COLO668 (cell line): ENCODE measurements around the gene FRMPD4.

Experiments used
- DNase-seq: peaks from one replicate; lab custom pipeline; 2025; ENCODE audit not compliant: unreplicated experiment; lab: John Stamatoyannopoulos, UW

The FRMPD4 gene

DNA sequence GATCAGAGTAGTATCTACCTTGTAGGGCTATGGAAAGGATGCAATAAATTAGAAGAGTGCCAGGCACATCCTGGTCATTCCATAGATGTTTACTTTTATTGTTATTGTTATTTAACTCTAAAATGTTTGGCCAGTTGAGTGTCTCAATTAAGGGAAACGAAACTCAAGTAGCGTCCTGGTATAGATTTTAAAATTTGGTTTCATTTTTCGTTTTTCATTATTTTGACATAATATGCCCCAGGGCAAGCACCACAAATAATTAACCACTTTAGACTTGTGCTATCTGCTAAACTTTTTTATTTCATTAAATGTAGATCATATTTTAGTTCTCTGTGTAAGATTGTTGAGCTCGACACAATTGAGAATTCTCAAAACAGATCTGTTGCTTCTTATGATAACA, 473.2 kb downstream of the FRMPD4 start:
- DNase-seq: no peak

DNA sequence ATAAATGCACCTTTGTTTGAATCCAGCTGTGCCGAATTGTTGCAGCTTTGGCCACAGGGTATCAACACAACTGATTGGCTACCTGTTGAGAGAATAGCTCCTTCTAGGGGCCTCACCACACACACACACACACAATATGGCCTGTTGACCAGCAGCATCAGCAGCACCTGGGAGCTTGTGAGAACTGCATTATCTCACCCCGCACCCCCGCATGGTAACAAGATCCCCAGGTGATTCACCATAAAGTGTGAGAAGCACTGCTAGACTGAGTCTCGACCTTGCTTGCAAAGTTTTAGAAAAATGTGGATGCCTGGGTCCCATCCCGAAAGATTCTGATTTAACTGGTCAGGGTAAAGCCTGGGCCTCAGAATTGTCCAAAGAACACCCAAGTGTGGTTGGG, 476.0 kb downstream of the FRMPD4 start:
- peak; percentile 39 for DNase-seq

DNA sequence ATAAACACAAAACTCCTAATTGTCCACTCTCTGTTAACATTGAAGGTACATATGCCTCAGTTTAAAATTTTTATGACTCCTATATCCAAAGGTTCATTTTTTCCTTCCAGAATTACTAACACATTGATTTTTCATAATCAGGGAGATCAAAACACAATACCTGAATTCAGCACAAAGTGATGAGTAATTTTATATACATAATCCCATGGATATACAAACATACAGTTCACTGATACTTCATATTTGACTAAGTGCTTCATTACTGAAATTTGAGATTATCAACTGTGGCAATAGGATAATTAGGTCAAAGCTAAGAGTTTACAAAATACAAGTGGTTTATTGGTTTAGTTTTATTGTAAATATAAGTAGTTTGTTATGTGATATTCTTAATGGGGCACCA, 476.8 kb downstream of the FRMPD4 start:
- DNase-seq: no peak

DNA sequence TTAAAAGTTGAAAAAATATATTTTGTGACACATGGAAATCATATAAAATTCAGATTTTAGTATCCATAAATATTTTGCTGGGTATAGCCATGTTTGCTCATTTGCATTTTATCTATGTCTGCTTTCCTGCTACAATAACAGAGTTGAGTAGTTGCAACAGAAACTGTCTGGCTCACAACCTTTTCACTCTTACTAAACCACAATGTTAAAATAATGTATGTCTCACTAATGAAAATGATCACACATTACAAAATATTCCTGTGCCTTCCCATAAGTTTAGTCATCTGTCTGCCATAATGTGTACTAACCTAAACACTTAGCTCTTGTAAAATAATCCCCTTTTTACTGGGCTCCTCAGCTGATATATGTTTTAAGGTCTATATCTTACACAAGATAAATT, 479.0 kb downstream of the FRMPD4 start:
- no peak for DNase-seq

DNA sequence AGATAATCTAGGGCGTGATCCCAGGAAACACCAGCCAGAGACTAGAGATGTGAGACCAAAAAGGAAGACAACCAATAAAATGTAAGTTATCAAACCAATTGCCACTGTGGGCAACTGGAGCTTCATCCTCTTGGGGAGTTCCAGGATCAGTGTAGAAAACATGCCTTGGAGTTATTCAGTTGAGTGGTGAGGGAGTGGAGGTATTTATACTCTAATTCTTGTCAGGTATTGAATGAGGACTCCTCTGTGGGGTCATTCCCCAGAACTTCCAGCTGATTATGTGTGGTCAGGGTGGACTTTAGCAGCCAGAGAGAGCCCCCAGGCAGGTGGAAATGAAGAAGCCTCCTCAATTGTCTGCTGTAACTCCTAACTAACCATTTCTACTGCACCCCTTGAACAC, 509.0 kb downstream of the FRMPD4 start:
- DNase-seq: no peak

DNA sequence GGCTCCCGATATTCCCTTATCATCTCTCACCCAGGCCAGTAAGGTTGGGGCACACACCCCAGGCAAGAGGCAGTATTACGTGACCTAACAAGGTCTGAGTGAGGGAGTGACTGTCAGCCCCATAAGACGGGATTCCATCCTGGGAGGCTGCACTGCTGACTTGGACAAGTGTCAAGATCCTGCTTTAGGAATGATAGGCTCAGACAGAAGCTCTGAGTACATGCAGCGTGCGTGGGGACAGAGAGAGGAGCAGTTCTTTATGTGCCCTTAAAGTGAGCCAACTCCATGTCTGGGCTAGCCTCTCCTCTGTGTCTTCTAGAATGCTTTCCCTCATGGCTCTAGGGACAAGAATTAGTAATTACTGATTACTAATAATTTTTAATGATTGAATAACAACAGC, 510.7 kb downstream of the FRMPD4 start:
- no peak for DNase-seq

DNA sequence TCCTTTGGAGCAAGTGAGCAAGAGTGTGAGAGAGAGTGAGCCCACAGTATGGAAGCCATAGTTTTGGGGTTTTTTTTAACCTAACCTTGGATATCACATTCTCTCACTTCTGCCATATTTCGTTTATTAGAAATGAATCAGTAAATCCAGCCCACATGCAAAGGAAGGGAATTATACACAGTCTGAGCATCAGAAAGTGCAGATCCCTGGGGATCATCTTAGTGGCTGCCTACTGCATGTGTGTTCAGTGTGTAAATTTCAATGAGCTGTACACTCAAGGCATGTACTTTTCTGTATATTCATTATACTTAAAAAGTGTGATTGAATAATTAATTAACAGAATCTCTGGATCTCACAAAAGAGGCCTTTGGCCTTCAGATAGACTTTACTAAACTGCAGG, 519.2 kb downstream of the FRMPD4 start:
- no peak for DNase-seq

DNA sequence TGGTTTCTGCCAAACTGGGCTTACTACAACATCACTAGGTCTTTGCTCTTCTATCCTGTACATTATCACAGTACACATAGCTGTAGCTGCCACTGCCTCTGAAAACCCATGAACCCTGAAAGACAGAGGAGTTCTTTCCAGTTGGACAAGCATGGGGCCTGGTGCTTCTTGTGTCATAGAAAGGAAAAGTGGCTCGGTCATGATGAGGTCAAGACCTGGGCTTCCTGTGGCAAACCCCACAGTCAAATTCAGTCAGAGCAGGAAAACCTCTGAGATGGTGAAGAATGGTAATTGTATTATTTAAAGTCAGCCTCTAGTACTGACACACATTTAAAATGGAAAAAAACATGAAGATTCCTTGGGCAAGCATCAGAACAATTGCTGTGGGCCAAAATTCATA, 519.6 kb downstream of the FRMPD4 start:
- DNase-seq: no peak

DNA sequence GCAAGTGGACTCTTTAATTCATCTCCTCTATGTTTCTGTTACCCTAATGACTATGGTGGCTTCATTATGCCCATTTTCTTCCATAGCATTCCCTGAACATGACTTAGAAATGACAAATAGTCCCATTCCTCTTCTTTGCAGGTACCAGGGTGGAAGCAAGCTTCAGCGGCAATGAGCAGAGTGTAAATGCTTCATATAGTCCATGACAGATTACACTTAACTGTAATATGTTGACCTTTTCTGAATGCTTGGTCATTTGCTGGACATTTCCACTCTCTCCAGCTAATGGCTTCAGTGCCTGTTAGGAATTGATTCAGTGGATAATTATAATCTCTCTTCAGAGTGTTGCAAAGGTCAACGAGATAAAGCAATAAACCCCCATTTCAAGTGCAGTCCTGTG, 523.2 kb downstream of the FRMPD4 start:
- no peak for DNase-seq

DNA sequence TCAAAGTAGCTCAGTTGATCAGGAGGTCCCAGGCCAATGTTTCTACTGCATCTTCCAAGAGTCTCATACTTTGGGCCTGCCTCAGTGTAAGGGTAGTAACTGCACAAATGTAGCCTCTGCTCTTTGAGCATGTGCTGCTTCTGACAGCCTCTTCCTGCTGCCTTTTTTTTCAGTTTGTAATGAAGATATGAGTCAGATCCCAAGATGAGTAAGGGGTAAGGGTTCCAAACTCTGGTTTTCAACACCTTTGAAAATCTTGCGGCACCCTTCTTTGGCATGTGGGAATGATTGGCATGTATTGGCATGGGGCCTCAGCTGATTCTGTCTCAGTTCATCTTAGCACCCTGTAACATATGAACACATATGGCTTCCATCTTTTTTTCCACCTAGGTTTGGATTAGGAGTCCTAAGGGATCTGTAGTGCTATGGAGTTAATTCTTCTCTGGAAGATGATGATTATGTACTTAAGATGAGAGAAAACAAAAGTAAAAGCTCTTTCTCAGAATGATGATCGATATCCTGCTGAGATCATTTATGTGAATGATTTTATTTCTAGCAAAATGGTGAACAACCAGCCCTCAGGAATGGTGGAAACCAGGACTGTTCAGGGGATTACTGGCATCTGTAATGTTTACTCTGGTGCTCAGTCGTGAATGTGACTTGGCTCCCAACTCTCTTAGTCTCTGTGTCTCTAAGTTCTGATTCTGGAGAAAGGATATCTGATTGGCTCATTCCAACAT, 534.3 kb downstream of the FRMPD4 start:
- no peak for DNase-seq

DNA sequence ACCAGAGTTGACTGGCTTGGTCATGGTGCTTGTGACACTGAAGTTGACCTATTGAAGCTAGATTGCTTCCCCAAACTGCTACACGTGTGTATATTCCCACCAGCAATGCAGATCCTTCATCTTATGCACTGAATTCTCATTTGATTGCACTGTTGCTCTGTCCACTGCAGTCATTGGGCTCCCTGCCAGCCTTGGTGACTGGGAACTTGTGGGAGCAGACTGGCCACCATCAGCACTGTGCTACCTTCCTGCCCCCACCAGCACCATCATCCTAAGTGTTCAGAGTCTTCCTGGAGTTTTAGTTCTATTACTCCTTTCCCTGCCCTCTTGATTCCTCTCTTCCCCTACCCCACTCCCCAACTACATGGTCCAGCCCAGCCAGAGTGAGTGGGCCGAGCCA, 535.2 kb downstream of the FRMPD4 start:
- no peak for DNase-seq

DNA sequence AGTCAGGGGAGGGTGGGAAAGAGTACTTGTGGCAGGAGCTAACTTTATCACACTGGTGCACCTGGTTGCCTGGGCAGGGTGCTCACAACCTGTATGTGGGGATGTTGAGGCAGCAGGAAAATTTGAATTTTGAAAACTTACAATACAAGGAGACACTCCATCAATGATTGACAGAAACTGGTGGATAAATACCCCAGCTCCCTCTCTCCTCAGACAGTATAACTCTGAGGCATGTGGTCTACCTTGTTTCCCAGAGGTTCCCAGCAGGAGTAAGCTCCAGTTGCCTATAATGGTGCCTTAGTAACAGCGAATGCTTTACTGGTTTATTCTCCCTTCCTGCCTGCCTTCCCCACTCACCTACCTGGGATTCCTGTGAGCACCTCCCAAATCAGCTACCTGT, 541.2 kb downstream of the FRMPD4 start:
- no peak for DNase-seq

DNA sequence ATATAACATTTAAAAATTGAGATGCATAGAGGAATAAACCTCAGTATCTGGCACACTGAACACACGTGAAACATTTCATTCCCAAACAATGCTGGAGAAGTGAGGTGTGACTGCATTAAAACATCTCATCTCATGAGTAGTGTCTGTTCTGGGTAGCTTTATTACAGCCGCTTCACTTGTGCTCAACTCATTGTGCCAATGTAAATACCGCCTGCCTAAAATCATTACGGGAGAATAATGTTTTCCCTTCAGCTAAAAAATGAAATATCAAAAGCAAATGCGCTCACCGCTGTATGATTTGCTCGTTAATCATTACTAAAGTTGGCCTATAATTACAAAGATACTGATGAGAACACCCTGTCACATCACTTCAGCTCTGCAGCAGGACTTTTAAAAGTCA, 542.8 kb downstream of the FRMPD4 start:
- DNase-seq: peak; percentile 2

DNA sequence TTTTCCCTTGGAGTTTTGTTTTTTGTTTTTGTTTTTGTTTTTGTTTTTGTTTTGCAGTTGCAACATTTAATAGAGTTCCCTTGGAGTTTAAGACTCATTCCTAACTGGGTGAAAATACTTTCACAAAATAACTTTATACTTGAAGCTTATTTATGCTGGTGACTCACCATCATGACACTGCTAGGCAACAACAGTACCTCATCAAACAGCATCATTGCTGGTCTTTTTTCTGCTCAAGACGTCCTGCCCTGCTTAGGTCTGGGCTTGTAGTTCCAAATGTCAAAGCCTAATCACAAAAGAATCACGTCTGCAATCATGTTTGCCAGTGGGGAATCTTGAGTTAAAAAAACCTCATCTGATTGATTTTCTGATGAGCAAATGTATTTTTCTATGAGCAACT, 547.3 kb downstream of the FRMPD4 start:
- DNase-seq: no peak

DNA sequence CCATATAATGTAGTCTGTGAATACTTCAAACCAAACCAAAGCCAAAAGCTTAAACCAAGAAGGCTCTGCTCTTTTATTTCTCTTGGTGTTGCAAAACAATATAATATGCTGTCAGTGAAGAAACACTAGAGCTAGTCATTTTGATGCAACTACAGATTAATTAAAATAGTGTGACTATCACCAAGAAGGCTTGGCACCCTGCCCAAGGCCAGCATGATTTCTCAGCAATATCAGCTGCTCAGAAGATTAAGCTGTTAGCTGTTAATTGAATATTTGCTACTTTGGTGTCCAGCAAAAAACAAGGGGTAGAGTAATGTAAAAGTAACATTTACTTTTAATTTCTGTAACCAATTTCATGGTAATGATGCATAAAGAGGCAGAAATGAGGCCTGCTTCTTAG, 548.1 kb downstream of the FRMPD4 start:
- DNase-seq: no peak

DNA sequence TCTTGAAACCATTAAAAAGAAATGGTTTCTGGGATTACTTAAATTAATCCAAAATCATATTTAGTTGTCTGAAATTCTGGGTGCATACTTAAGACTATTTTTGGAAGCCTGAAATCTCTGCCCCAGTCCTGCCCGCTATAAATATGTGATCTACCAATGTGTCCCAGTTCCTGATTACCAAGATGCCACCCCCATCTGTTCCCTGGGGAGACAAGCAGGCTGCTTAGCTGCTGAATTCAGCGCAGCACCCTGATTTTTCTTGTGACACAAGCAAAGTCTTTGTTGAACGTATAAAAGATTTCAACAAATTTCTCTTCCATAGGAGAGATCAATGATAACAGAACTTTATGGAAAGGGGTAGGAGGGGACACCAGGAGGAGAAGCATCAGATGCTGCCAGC, 552.4 kb downstream of the FRMPD4 start:
- no peak for DNase-seq

DNA sequence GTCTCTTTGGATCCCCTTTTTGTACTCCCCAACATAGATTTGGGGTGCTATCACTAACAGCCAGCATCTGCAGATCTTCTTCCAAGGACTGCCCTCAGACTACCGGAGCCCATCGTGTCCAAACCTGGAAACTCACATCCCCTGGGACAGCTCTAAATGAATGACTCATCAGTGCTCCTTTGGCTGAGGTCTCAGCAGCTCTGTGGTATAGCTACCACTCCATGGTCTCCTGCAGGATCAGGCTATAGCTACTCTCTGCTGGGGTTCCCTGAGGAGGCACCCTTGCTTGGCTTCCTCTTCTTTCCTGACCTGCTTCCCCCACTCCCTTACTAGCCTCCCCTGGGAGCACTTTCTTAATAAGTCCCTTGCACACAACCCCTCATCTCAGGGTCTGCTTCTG, 555.5 kb downstream of the FRMPD4 start:
- DNase-seq: no peak

DNA sequence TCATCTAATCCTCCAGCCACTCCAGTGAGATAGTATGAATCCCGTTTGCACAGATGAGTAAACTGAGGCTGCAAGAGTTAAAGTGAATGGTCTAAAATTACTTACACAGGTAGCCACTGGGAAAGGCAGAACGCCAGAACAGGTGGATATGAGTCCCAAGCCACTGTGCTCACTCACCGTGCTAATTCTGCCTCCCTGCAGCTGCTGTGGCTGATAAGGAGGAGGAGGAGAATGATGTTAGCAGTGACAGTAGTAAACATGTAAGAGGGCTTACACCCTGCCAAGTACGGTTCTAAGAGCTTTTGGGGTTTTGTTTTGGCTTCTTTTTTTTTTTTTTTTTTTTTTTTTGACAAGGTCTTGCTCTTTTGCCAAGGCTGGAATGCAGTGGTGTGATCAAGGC, 562.5 kb downstream of the FRMPD4 start:
- DNase-seq: peak; percentile 9

DNA sequence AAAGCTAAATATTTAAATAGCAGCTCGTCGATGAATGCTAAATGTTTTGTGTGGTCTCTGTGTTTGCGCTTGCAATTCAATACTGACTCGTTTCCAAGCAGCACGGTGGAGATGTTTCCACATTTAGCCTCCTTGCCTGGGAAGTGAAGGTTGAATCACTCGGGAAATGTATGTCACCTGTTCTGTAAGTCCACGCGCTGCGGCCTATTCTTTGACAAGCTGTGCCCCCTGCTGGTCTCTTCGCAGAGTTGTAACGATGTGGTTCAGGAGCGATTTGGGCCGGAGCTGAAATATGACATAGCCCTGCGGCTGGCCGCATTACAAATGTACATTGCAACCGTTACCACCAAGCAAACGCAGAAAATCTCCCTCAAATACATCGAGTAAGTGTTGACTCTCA, 563.4 kb downstream of the FRMPD4 start:
- peak; percentile 85 for DNase-seq

DNA sequence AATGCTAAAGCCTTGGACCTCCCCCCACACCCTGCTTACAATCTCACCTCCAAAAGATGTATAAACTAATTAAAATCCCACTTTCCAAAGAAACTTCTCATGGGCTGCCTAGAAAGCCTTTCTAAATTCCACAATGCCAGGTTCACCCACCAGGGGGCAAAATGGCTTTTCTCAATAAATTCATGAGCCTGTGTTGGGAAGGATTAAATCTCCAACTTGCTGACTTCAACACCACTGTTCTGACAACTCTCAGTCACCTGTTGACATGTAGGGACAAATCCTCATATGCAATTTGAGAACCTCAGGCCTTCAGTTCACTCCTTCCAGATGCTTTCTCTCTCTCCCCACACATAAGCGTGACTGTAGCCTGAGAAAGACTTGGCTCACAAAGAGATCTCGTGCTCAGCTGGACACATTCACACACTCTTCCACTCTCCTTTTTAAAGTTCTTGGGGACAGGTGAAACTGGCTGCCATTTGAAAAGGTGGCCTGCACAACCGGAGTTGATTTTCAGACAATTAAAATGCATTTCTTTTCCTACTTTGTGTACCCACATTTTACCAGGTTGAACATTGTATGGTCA, 564.3 kb downstream of the FRMPD4 start:
- DNase-seq: peak; percentile 25

DNA sequence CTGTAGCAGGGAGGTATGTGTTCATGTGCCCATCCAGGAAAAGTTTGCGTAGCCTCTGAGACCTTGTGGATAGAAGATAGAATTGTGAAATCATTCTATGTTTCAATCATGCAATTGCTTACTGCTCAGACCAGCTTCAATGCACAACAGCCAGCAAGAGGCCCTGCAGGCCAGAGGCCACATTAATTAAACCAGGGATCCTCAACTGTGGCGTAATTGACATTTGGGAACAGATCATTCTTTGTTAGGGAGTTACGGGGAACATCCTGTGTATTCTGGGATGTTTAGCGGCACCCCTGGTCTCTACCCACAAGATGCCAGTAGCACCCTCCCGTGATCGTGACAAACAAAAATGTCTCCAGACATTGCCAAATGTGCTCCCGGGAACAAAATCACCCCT, 566.4 kb downstream of the FRMPD4 start:
- no peak for DNase-seq

DNA sequence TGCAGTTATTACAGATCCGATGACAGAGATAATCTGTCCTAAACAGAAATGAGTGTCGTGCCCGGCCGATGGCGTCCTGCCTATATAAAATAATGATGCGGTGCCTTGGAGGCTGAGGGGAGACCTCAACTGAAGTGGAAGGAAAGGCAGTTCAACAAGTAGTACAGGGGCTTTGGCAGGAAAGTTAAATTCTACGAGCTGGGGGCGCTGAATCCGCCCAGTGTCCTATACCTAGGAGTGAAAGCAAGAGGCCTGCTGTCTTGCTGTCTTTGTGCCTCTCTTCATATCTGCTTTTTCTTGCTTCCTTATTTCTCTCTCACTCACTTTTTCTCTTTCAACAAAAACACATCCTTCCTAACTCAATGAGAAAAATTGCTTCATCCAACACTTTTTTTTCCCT, 570.8 kb downstream of the FRMPD4 start:
- peak; percentile 52 for DNase-seq

DNA sequence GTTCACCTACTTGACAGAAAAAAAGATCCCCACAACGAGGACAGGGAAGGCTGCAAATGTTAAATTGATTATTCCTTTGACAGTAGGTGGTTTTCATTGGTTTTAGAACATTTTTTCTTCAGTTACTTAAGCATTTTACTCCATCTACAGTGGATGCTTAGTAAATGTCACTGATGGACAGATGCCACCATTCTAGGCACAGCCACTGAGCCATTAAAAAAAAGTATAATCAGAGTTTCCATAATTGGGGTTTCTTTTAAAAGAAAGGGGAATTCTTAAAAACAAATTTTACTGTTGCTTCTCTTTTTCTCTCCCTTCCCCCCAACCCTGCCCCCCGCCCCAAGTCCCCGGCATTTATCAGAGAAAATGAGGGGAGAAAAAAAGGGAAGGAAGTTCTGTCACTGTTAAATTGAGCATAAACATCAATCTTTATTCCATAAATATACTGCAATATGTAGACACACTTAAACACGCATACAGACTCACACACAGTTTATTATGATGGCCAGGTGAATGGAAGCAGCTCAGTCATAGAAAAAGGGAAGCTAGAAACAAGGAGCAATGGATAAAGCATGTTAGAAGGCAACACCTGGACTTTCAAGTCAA, 573.3 kb downstream of the FRMPD4 start:
- DNase-seq: no peak
